HepG2 (cell line): Measurements from ENCODE around the gene LRP5. TPM values are rescaled to one million over a fixed set of nuclear protein-coding genes. Genes with fewer than 3 reads are reported as not detected.

Experiments
- CC2D1A ChIP-seq: sonication (generic); formaldehyde crosslinking; IDR thresholded peaks from 2 replicates; pipeline ENCODE4 v1.8.1; 2023; ENCODE audit warnings: mild to moderate bottlenecking, missing genetic modification reagents
- CREBL2 ChIP-seq: sonication (generic); formaldehyde crosslinking; IDR thresholded peaks from 2 replicates; pipeline ENCODE4 v1.8.1; 2023; ENCODE audit warnings: missing genetic modification reagents, mild to moderate bottlenecking, borderline replicate concordance
- GRHL1 ChIP-seq: sonication (generic); formaldehyde crosslinking; conservative IDR thresholded peaks from 2 replicates; pipeline ENCODE4 v1.8.0; 2022; ENCODE audit warnings: missing genetic modification reagents
- LCORL ChIP-seq, 2 experiments: fragments of 450-650 bp in 1 of 2; sonication (generic) in 1 of 2; formaldehyde crosslinking in 1 of 2; IDR thresholded peaks; 2 replicates each; pipeline versions ENCODE4 v1.5.0 to v1.6.1; 2017 to 2020; ENCODE audit warnings: antibody characterized with exemption in 1 of 2, missing genetic modification reagents in 1 of 2
- MAFF ChIP-seq: IDR thresholded peaks from 2 replicates; pipeline ENCODE4 v1.6.1; 2011; ENCODE audit warnings: low read depth, low read length, improper control_type of control experiment
- RARG ChIP-seq: sonication (generic); formaldehyde crosslinking; IDR thresholded peaks from 2 replicates; pipeline ENCODE4 v1.4.0; 2020; ENCODE audit warnings: low read depth, mild to moderate bottlenecking, missing genetic modification reagents
- ZNF574 ChIP-seq: sonication (generic); formaldehyde crosslinking; IDR thresholded peaks from 2 replicates; pipeline ENCODE4 v1.4.0; 2020; ENCODE audit warnings: missing genetic modification reagents
- ZNF792 ChIP-seq: IDR thresholded peaks from 2 replicates; pipeline ENCODE4 v1.6.1; 2016
- ZSCAN5A ChIP-seq: sonication (generic); formaldehyde crosslinking; IDR thresholded peaks from 2 replicates; pipeline ENCODE4 v1.8.0; 2022; ENCODE audit warnings: mild to moderate bottlenecking, missing genetic modification reagents, borderline replicate concordance
- polyA plus RNA-seq, 8 experiments: library from polyadenylated mRNA; depleted of rRNA in 3 of 8; stranded (reverse) in 7 of 8; unstranded in 1 of 8; fragments of >200 nt; fragmentation: Illumina TruSeq in 4 of 8; extraction: Trizol in 4 of 8; gene quantifications; 2 replicates each; pipeline versions ENCODE4 v1.2.1 to v1.2.3, GENCODE V29; 2011 to 2016; ENCODE audit warnings: low read depth in 4 of 8, missing spikeins in 1 of 8, mixed read lengths in 1 of 8; ENCODE audit not compliant: insufficient read depth in 1 of 8
- total RNA-seq, 5 experiments: library from RNA; depleted of rRNA; stranded (reverse); fragments of >200 nt; fragmentation: Illumina TruSeq; extraction: Trizol; gene quantifications; 2 replicates each; pipeline ENCODE4 v1.2.3, GENCODE V29; 2016; ENCODE audit warnings: low read depth in 1 of 5
- TF ChIP-seq, protein P1 (sequence below): sonication (generic); formaldehyde crosslinking; IDR thresholded peaks from 2 replicates; pipeline ENCODE4 v1.4.0; 2020; ENCODE audit warnings: mild to moderate bottlenecking, missing genetic modification reagents
- TF ChIP-seq, protein P2 (sequence below), 2 experiments: sonication (generic) in 1 of 2; formaldehyde crosslinking in 1 of 2; IDR thresholded peaks; 2 replicates each; pipeline versions ENCODE4 v1.6.1 to v1.9.0; 2014 to 2022; ENCODE audit warnings: antibody characterized with exemption in 1 of 2, borderline replicate concordance in 1 of 2, inconsistent platforms in 1 of 2, low read depth in 1 of 2, missing genetic modification reagents in 1 of 2

LRP5 gene
- total and polyA plus RNA-seq, 2 of the 13 experiments (the other 11 are each of a cell fraction or from before 2014, with no cell fraction given) = 40.4 to 64.0 TPM

- TF ChIP-seq ZSCAN5A (CRISPR knock-in tag) (peak; percentile 38; the same call in 1 of the 2 replicates), GRHL1 (CRISPR knock-in tag) (no peak), RARG (CRISPR knock-in tag) (no peak), LCORL (IDR thresholded peaks at IDR 0.05) (no peak), LCORL (CRISPR knock-in tag; IDR thresholded peaks at IDR 0.05) (peak; percentile 76), ZNF574 (CRISPR knock-in tag) (no peak; the same call in none of the 2 replicates), CC2D1A (CRISPR knock-in tag) (no peak), CREBL2 (CRISPR knock-in tag) (no peak), MAFF (no peak), ZNF792 (CRISPR knock-in tag) (peak; percentile 68)
- TF ChIP-seq, protein P1, sequence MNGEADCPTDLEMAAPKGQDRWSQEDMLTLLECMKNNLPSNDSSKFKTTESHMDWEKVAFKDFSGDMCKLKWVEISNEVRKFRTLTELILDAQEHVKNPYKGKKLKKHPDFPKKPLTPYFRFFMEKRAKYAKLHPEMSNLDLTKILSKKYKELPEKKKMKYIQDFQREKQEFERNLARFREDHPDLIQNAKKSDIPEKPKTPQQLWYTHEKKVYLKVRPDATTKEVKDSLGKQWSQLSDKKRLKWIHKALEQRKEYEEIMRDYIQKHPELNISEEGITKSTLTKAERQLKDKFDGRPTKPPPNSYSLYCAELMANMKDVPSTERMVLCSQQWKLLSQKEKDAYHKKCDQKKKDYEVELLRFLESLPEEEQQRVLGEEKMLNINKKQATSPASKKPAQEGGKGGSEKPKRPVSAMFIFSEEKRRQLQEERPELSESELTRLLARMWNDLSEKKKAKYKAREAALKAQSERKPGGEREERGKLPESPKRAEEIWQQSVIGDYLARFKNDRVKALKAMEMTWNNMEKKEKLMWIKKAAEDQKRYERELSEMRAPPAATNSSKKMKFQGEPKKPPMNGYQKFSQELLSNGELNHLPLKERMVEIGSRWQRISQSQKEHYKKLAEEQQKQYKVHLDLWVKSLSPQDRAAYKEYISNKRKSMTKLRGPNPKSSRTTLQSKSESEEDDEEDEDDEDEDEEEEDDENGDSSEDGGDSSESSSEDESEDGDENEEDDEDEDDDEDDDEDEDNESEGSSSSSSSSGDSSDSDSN (CRISPR knock-in tag) = peak; percentile 52; the same call in 1 of the 2 replicates
- TF ChIP-seq, protein P2, sequence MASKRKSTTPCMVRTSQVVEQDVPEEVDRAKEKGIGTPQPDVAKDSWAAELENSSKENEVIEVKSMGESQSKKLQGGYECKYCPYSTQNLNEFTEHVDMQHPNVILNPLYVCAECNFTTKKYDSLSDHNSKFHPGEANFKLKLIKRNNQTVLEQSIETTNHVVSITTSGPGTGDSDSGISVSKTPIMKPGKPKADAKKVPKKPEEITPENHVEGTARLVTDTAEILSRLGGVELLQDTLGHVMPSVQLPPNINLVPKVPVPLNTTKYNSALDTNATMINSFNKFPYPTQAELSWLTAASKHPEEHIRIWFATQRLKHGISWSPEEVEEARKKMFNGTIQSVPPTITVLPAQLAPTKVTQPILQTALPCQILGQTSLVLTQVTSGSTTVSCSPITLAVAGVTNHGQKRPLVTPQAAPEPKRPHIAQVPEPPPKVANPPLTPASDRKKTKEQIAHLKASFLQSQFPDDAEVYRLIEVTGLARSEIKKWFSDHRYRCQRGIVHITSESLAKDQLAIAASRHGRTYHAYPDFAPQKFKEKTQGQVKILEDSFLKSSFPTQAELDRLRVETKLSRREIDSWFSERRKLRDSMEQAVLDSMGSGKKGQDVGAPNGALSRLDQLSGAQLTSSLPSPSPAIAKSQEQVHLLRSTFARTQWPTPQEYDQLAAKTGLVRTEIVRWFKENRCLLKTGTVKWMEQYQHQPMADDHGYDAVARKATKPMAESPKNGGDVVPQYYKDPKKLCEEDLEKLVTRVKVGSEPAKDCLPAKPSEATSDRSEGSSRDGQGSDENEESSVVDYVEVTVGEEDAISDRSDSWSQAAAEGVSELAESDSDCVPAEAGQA (IDR thresholded peaks at IDR 0.05; ENCODE audit: low read depth) = peak; percentile 27; the same call in 1 of the 2 replicates
- TF ChIP-seq, protein P2 (CRISPR knock-in tag; IDR thresholded peaks at IDR 0.05; ENCODE audit: borderline replicate concordance) = no peak
These were observed 147.7 kb downstream of the LRP5 start (continued) for GRCh38 chr11:68459886-68460740.
